Cardiac septum (tissue), 1 donor: Measurements from ENCODE around the gene ASIC2. TPM values are rescaled to one million over a fixed set of nuclear protein-coding genes. Genes with fewer than 3 reads are reported as not detected.

Source experiments
- DNase-seq: peaks from one replicate; pipeline ENCODE4 v3.0.0-alpha.2; 2020; ENCODE audit warnings: low spot score
- intact Hi-C: fragments of 100-400 bp; cut with DNase I; formaldehyde crosslinking; loops from one replicate; pipeline ENCODE4 v1.14.0; 2022
- total RNA-seq: library from RNA; stranded (reverse); fragmentation: NEBNext Ultra II Directional; extraction: Animal tissue kit (Norgen Biotek cat#: 25700); gene quantifications from one replicate; pipeline ENCODE4 v1.2.1, GENCODE V29; 2021
- donor health status: DM: no; HTN: no; CAD: no.

The ASIC2 gene
- total RNA-seq, 1 donor from 2014 or later = not detected

- intact Hi-C loops = no loop called here
- DNase-seq = no peak
These were observed 109.5 kb downstream of the ASIC2 start for GRCh38 chr17:33183487-33184026.

GRCh38 chr17:33179151-33179550, 113.9 kb downstream of the ASIC2 start:
- no peak for DNase-seq
- intact Hi-C loops = no loop called here

- DNase-seq = no peak
- intact Hi-C loops = no loop called here
These were observed 114.4 kb downstream of the ASIC2 start for GRCh38 chr17:33178681-33179080.

- no peak for DNase-seq
- intact Hi-C loops = no loop called here
These were observed 117.5 kb downstream of the ASIC2 start for GRCh38 chr17:33175562-33175961.

GRCh38 chr17:33171931-33172330, 121.2 kb downstream of the ASIC2 start:
- DNase-seq = no peak
- intact Hi-C loops = no loop called here

- intact Hi-C loops = no loop called here
- DNase-seq = no peak
These were observed 123.4 kb downstream of the ASIC2 start for GRCh38 chr17:33169580-33170285.

- intact Hi-C loops = no loop called here
- no peak for DNase-seq
These were observed 125.4 kb downstream of the ASIC2 start for GRCh38 chr17:33167736-33168135.

- intact Hi-C loops = no loop called here
- no peak for DNase-seq
These were observed 126.6 kb downstream of the ASIC2 start for GRCh38 chr17:33166472-33166871.

- intact Hi-C loops = no loop called here
- DNase-seq = no peak
These were observed 128.8 kb downstream of the ASIC2 start for GRCh38 chr17:33164169-33164881.

GRCh38 chr17:33163533-33164168, 129.4 kb downstream of the ASIC2 start:
- intact Hi-C loops = no loop called here
- DNase-seq = no peak

- intact Hi-C loops = no loop called here
These were observed 138.1 kb downstream of the ASIC2 start for GRCh38 chr17:33154869-33155455.

GRCh38 chr17:33152783-33153182, 140.3 kb downstream of the ASIC2 start:
- intact Hi-C loops = no loop called here
- no peak for DNase-seq

More at GRCh38 chr17:33154869-33155455, 138.1 kb downstream of the ASIC2 start:
- DNase-seq = no peak

- DNase-seq = no peak
- intact Hi-C loops = no loop called here
These were observed 141.5 kb downstream of the ASIC2 start for GRCh38 chr17:33151565-33151964.

GRCh38 chr17:33145941-33146340, 147.2 kb downstream of the ASIC2 start:
- intact Hi-C loops = no loop called here
- no peak for DNase-seq

GRCh38 chr17:33144837-33145236, 148.3 kb downstream of the ASIC2 start:
- intact Hi-C loops = no loop called here
- DNase-seq = no peak

- DNase-seq = no peak
- intact Hi-C loops = no loop called here
These were observed 150.3 kb downstream of the ASIC2 start for GRCh38 chr17:33142705-33143299.

- intact Hi-C loops = no loop called here
- DNase-seq = no peak
These were observed 152.5 kb downstream of the ASIC2 start for GRCh38 chr17:33140413-33141099.

- intact Hi-C loops = no loop called here
- no peak for DNase-seq
These were observed 154.5 kb downstream of the ASIC2 start for GRCh38 chr17:33138627-33139026.

GRCh38 chr17:33137426-33137825, 155.7 kb downstream of the ASIC2 start:
- DNase-seq = no peak
- intact Hi-C loops = no loop called here
